H7 (cell line): ENCODE measurements around the gene TSPYL2. TPM values are rescaled to one million over a fixed set of nuclear protein-coding genes. Genes with fewer than 3 reads are reported as not detected.

ENCODE experiments used
- DNase-seq: peaks from one replicate; pipeline ENCODE4 v3.0.0; 2012
- H3K27me3 ChIP-seq: 2 replicates; pipeline ENCODE4 v1.6.0; 2011; ENCODE audit warnings: mild to moderate bottlenecking, low read length; ENCODE audit not compliant: control insufficient read depth, insufficient read depth
- H3K36me3 ChIP-seq: replicated peaks from 2 replicates; pipeline ENCODE4 v1.5.1; 2011; ENCODE audit warnings: low read length; ENCODE audit not compliant: control insufficient read depth, insufficient read depth
- H3K4me3 ChIP-seq: 2 replicates; pipeline ENCODE4 v1.5.1; 2011; ENCODE audit warnings: low read depth, mild to moderate bottlenecking, control low read depth, low read length, moderate library complexity; ENCODE audit not compliant: insufficient read depth
- total RNA-seq: library from RNA; depleted of rRNA; stranded (reverse); fragments of >200 nt; shearing (Covaris generic); gene quantifications from 2 replicates; pipeline ENCODE4 v1.2.3, GENCODE V29; 2014

Gene TSPYL2
- total RNA-seq, 1 experiment from 2014 or later = 7.6 TPM

DNA sequence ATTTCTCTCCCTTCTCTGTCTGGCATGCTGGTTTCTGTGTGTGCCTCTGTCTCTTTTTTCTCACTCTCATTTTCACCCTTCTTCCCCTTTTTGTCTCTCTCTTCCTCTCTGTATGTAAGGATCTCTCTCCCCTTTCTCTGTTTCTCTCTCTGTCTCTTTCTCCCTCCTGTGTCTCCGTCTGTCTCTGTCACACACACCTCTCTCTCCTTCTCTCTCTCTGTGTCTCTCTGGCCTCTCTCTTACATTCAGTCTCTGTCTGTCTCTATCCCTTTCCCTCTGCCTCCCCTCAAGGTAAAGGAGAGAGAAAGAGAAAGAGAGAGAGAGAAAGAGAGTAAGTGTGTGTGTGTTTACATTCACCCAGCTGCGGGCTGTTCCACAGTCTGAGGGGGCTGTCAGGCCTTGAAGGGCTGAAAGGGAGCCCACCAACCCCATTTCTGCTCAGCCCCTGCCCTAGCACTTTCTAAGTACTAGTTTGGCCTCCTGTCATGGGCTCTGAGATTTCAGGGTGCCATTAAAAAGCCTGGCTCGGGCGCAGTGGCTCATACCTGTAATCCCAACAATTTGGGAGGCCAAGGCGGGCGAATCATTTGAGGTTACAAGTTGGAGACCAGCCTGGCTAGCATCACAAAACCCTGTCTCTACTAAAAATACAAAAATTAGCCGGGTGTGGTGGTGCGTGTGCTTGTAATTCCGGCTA is 9.6 kb upstream of the TSPYL2 start:
- Histone ChIP-seq H3K4me3 (no peak overlapping the region), H3K36me3 (no peaks in the 10 kb centered on the region), H3K27me3 (no peaks in the 10 kb centered on the region)
- no peak for DNase-seq

DNA sequence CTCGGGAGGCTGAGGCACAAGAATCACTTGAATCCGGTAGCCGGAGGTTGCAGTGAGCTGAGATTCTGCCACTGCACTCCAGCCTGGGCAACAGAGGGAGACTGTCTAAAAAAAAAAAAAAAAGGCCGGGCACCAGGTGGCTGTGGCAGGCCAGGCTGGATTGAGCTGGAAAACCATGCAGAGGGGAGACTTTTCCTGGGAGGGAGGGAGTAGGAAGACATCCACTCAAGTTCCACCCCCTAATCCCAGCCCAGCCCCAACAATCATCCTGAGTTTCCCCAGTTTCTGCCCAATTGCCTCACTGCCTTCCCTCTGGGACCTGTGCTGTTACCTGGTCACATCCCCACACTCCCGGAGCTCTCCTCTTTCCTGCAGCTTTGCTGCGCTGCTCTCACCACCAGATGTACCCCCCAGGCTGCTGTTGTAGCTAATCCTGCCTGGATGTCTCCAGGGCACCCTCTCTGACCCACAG is 9.0 kb upstream of the TSPYL2 start:
- Histone ChIP-seq H3K4me3 (no peak overlapping the region), H3K36me3 (no peaks in the 10 kb centered on the region), H3K27me3 (no peaks in the 10 kb centered on the region)
- DNase-seq = no peak

DNA sequence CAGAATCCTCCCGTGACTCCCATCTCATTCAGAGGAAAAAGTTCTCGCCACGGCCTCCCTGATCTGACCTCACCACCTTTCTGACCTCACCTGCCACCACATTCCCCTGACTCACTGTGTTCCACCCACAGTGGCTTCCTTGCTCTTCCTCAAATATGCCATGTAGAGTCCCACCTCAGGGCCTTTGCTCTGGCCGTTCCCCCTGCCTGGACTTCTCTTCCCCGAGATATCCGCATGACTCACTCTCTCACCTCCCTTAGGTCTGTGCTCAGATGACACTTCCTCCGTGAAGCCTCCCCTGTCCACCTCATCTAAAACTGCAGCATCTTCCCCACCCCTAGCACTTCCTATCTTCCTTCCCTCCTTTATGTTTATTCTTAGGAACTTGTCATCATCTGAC is 7.2 kb upstream of the TSPYL2 start:
- no peaks in the 10 kb centered on the region for H3K36me3 ChIP-seq
- DNase-seq = no peak

DNA sequence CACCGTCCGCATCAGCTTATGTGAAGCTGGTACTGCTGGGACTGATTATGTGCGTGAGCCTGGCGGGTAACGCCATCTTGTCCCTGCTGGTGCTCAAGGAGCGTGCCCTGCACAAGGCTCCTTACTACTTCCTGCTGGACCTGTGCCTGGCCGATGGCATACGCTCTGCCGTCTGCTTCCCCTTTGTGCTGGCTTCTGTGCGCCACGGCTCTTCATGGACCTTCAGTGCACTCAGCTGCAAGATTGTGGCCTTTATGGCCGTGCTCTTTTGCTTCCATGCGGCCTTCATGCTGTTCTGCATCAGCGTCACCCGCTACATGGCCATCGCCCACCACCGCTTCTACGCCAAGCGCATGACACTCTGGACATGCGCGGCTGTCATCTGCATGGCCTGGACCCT is 5.5 kb upstream of the TSPYL2 start:
- no peak for DNase-seq
- no peak overlapping the region for H3K4me3 ChIP-seq
- H3K27me3 ChIP-seq = no peaks in the 10 kb centered on the region; the same call in 1 of the 2 replicates
- no peaks in the 10 kb centered on the region for H3K36me3 ChIP-seq

More for the DNA sequence above, 7.2 kb upstream of the TSPYL2 start:
- H3K27me3 ChIP-seq = no peaks in the 10 kb centered on the region
- no peak overlapping the region for H3K4me3 ChIP-seq

DNA sequence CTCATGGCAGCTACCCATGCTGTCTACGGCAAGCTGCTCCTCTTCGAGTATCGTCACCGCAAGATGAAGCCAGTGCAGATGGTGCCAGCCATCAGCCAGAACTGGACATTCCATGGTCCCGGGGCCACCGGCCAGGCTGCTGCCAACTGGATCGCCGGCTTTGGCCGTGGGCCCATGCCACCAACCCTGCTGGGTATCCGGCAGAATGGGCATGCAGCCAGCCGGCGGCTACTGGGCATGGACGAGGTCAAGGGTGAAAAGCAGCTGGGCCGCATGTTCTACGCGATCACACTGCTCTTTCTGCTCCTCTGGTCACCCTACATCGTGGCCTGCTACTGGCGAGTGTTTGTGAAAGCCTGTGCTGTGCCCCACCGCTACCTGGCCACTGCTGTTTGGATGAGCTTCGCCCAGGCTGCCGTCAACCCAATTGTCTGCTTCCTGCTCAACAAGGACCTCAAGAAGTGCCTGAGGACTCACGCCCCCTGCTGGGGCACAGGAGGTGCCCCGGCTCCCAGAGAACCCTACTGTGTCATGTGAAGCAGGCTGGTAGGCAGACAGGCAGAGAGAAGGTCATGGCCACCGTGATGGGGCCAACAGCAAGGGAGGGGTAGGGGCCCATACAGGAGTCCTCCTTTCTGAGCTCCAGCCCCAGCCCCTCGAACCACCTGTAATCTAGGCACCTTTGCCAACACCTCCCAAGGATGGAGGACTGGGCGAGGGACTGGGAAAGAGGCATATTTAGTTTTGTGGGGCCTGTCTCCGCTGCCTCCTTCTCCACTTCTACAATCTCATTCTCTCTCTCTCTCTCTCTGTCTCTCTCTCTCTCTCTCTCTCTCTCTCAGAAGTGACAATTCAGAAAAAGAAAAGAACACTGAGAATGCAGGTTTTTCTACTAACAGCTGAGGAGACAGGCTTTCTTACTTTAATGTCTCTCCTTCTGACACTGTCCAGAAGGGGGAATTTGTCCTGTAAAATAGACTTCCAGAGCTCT is 4.7 kb upstream of the TSPYL2 start:
- Histone ChIP-seq H3K36me3 (no peaks in the 10 kb centered on the region), H3K4me3 (no peak overlapping the region), H3K27me3 (no peaks in the 10 kb centered on the region; the same call in 1 of the 2 replicates)
- no peak for DNase-seq

DNA sequence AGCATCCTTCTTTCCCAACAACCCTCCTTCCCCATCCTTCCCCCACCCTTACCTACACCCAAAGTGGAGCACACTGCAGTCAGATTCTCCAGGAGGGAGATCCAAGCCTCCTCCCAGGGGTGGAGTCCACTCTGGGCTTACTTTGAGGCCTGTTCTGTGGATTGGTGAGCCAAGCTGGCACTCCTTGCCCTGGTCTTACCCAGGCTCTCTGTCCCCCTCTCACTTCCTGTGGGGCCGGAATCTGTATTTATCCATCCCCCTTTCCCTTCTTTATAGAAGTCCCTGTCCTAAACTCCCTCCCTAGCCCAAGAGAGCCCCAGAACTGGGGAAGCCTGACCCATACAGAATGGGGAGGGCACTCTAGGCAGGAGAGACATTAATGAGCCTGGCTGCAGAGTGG is 3.2 kb upstream of the TSPYL2 start:
- Histone ChIP-seq H3K4me3 (no peak overlapping the region), H3K27me3 (peaks cover 1% of the 10 kb centered on the region), H3K36me3 (no peaks in the 10 kb centered on the region; the same call in 1 of the 2 replicates)
- no peak for DNase-seq

DNA sequence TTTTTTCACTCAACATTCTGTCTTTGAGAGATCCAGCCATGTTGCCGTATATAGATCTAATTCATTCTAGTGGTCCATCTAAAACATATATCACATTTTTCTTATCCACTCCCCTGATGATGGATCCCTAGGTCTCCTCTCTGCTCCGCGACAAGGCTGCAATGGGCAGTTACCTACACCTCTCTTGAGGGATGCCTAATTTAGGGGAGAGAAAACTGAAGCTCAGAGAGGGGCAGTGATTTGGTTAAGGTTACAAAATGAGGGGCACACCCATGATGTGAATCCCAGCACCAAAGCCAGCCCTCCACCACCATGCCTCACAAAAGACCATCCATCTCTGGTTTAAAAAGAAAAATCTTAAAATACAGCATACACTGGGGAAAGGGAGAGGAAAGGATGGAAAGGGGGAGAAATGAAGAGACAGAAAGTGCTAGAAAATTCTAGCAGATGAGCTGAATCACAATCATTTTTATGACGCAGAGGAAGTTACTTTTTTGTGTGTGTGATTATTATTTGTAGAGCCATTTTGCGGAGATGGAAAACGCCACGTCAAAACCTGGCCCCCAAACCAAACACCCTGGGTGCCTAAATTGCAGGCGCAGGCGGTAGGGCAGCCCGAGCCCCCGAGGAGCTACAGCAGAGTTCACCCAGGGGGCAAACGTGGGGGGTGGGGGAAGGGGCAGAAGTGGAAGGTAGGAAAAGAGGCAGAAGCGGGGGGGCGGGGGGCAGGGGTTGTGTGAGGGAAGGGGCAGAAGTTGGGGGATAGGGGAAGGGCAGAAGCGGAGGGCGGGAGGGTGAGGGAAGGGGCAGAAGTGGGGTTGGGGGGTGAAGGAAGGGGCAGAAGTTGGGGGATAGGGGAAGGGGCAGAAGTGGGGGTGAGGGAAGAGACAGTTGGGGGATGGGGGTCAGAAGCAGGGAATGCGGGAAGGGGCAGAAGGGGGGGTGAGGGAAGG is 1.3 kb upstream of the TSPYL2 start:
- H3K36me3 ChIP-seq = peaks cover 2% of the 10 kb centered on the region
- H3K27me3 ChIP-seq = peaks cover 1% of the 10 kb centered on the region
- no peak for DNase-seq
- H3K4me3 ChIP-seq = no peak overlapping the region; the same call in 1 of the 2 replicates

DNA sequence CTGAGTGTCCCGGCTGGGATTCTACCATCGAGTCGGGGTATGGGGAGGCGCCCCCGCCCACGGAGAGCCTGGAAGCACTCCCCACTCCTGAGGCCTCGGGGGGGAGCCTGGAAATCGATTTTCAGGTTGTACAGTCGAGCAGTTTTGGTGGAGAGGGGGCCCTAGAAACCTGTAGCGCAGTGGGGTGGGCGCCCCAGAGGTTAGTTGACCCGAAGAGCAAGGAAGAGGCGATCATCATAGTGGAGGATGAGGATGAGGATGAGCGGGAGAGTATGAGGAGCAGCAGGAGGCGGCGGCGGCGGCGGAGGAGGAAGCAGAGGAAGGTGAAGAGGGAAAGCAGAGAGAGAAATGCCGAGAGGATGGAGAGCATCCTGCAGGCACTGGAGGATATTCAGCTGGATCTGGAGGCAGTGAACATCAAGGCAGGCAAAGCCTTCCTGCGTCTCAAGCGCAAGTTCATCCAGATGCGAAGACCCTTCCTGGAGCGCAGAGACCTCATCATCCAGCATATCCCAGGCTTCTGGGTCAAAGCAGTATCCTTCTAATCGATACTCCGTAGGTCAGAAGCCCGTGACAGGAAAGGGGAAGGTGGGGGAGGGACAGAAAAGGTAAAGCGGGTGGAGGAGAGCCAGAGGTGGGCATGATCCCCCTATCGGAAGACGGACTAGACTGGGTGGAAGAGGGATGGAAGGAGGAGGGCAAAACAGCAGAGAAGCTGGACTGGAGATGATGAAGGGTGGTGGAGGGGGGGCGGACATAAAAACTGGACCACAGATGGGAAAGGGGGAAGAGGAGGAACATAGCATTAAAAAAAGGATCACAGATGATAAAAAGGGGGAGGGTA is 828 bp downstream of the TSPYL2 start:
- DNase-seq = no peak
- H3K4me3 ChIP-seq = peak overlapping the region; percentile 64

DNA sequence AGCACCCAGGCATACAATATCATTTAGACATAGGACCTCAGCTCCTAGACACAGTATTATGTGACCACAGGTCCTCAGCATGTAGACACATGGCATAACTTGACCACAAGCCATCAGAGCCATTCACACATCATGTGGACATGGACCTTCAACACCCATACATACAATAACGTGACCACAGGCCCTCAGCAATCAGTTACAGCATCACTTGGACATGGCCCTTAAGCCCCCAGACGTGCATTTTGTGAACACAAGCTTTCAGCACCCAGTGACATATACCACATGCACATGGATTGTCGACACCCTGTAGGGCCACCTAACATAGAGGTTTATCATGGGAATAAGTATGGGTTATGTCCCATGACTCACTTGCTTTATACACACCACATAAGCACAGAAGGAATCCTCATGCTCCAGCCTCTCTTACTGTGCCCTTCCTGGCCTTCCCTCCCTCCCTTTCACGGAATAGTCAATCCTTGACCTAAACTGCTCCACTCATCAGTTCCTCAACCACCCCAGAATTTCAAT is 1.9 kb downstream of the TSPYL2 start:
- DNase-seq = no peak
- no peak overlapping the region for H3K4me3 ChIP-seq
- H3K36me3 ChIP-seq = peaks cover 2% of the 10 kb centered on the region
- H3K27me3 ChIP-seq = peaks cover 1% of the 10 kb centered on the region

More for the DNA sequence above, 828 bp downstream of the TSPYL2 start:
- Histone ChIP-seq H3K27me3 (peaks cover 1% of the 10 kb centered on the region), H3K36me3 (peaks cover 2% of the 10 kb centered on the region)

DNA sequence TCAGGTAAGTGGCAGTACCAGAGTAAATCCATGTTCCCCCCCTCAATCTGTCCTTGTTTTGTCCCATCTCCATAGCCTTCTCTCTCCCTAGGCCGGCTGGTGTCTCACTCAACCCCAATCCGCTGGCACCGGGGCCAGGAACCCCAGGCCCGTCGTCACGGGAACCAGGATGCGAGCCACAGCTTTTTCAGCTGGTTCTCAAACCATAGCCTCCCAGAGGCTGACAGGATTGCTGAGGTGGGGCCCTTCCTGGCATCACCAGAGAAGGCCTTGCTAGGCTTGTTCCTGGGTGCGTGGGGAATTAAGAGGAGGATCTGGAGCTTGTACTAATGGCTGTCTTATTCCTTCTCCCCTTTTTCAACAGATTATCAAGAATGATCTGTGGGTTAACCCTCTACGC is 2.7 kb downstream of the TSPYL2 start:
- DNase-seq = no peak
- H3K27me3 ChIP-seq = peaks cover 1% of the 10 kb centered on the region
- H3K4me3 ChIP-seq = no peak overlapping the region
- H3K36me3 ChIP-seq = peaks cover 2% of the 10 kb centered on the region

DNA sequence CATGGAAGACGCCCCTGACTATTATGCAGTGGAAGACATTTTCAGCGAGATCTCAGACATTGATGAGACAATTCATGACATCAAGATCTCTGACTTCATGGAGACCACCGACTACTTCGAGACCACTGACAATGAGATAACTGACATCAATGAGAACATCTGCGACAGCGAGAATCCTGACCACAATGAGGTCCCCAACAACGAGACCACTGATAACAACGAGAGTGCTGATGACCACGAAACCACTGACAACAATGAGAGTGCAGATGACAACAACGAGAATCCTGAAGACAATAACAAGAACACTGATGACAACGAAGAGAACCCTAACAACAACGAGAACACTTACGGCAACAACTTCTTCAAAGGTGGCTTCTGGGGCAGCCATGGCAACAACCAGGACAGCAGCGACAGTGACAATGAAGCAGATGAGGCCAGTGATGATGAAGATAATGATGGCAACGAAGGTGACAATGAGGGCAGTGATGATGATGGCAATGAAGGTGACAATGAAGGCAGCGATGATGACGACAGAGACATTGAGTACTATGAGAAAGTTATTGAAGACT is 3.6 kb downstream of the TSPYL2 start:
- no peak overlapping the region for H3K4me3 ChIP-seq
- H3K27me3 ChIP-seq = peaks cover 1% of the 10 kb centered on the region
- H3K36me3 ChIP-seq = peaks cover 2% of the 10 kb centered on the region
- no peak for DNase-seq

DNA sequence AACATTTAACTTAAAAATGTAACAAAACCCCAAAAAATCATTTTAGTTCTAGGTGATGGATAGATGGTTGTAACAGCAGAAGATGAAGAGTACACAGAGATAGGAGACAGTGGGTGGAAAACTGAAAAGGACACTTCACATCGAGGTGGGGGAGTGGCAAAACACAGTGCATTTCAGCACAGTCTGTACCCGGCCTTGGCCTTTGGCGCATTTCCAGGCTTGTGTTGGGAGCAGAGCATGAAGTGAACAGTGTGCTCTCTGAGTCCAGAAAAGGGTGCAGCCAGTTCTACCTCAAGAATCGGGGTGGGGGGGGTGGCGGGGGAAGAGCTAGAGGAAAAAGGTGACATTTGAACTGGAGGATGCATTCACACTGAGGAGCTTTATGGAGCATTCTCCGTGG is 4.3 kb downstream of the TSPYL2 start:
- no peak for DNase-seq
- H3K4me3 ChIP-seq = no peak overlapping the region
- H3K27me3 ChIP-seq = peaks cover 1% of the 10 kb centered on the region; the same call in 1 of the 2 replicates
- H3K36me3 ChIP-seq = peaks cover 2% of the 10 kb centered on the region

DNA sequence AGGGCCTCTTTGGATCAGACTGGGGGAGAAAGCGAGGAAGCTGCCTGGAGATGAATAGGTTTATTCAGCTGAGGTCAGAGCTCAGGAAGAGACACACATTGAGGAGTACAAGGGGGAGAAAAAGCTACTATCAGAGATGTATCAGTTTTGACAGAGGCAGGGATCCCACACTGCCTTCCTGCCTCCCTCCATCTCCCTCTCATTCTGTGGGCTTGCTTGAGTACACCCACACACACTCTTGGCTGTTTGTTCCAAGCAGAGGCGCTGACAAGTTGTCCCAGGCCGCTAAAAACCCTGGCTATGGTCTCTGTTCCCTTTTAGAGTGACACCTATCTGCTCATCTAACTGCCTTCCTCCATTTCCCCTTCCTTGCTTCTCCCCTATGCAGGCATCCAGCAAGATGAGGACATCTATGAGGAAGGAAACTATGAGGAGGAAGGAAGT is 5.2 kb downstream of the TSPYL2 start:
- Histone ChIP-seq H3K4me3 (no peak overlapping the region), H3K36me3 (peaks cover 2% of the 10 kb centered on the region), H3K27me3 (peaks cover 1% of the 10 kb centered on the region; the same call in 1 of the 2 replicates)
- DNase-seq = no peak
